Skeletal muscle tissue (tissue), 4 donors: ENCODE data around the gene SP140. TPM values are rescaled to one million over a fixed set of nuclear protein-coding genes. Genes with fewer than 3 reads are reported as not detected.
"Not testable (repeated sequence)": the region's sequence is repeated elsewhere in the genome, so short reads cannot be mapped to it uniquely, and the experiment has no call there.

Source experiments
- H3K27ac ChIP-seq: one replicate; pipeline ENCODE4 v1.7.0; 2013; ENCODE audit warnings: mild to moderate bottlenecking, low read depth, low read length, inconsistent platforms
- H3K27me3 ChIP-seq, 3 donors: one replicate each; pipeline ENCODE4 v1.7.0; 2013; ENCODE audit warnings: low read length in 3 of 3; ENCODE audit not compliant: control insufficient read depth in 3 of 3, insufficient read depth in 3 of 3
- H3K36me3 ChIP-seq, 3 donors: one replicate each; pipeline ENCODE4 v1.7.0; 2013; ENCODE audit warnings: low read length in 3 of 3; ENCODE audit not compliant: control insufficient read depth in 3 of 3, insufficient read depth in 3 of 3
- H3K4me1 ChIP-seq, 3 donors: one replicate each; pipeline ENCODE4 v1.7.0; 2013; ENCODE audit warnings: low read length in 3 of 3, mild to moderate bottlenecking in 3 of 3; ENCODE audit not compliant: control insufficient read depth in 3 of 3, insufficient read depth in 3 of 3
- H3K4me3 ChIP-seq, 3 donors: one replicate each; pipeline ENCODE4 v1.7.0; 2013; ENCODE audit warnings: low read length in 3 of 3
- H3K9ac ChIP-seq, 3 donors: one replicate each; pipeline ENCODE4 v1.7.0; 2013; ENCODE audit warnings: low read length in 3 of 3, mild to moderate bottlenecking in 3 of 3, moderate library complexity in 2 of 3, low read depth in 1 of 3
- H3K9me3 ChIP-seq, 3 donors: one replicate each; pipeline ENCODE4 v1.7.0; 2013; ENCODE audit warnings: low read length in 3 of 3; ENCODE audit not compliant: control insufficient read depth in 3 of 3
- total RNA-seq: library from RNA; depleted of rRNA; stranded (reverse); fragments of >200 nt; gene quantifications from one replicate; pipeline ENCODE4 v1.2.3, GENCODE V29; 2014
- donor health status: Osteomylitis.

SP140 gene
- total RNA-seq, 1 donor from 2014 or later, result 0.52 TPM

GRCh38 chr2:230222829-230223228, 2.7 kb upstream of the SP140 start:
- not testable (repeated sequence) for H3K27me3 ChIP-seq

GRCh38 chr2:230224458-230224857, 1.1 kb upstream of the SP140 start:
- H3K27me3 ChIP-seq, result no peaks in the 10 kb centered on the region
- H3K9ac ChIP-seq, result no peak overlapping the region
- H3K4me1 ChIP-seq, result peaks cover 4 to 6% (median 5%) of the 10 kb centered on the region in 3 donors
- H3K4me3 ChIP-seq, result no peak overlapping the region
- no peaks in the 10 kb centered on the region for H3K9me3 ChIP-seq
- no peaks in the 10 kb centered on the region for H3K36me3 ChIP-seq
- no peak overlapping the region for H3K27ac ChIP-seq

More at GRCh38 chr2:230222829-230223228, 2.7 kb upstream of the SP140 start:
- H3K4me1 ChIP-seq, H3K27ac ChIP-seq, H3K36me3 ChIP-seq, H3K4me3 ChIP-seq, H3K9me3 ChIP-seq, H3K9ac ChIP-seq: not testable (repeated sequence)

- H3K27me3 ChIP-seq, result no peaks in the 10 kb centered on the region
- H3K4me3 ChIP-seq, result no peak overlapping the region
- H3K27ac ChIP-seq, result no peak overlapping the region
- peaks cover 0 to 2% (median 0%) of the 10 kb centered on the region in 3 donors for H3K9me3 ChIP-seq
- H3K36me3 ChIP-seq, result no peaks in the 10 kb centered on the region
- no peak overlapping the region for H3K9ac ChIP-seq
- H3K4me1 ChIP-seq, result no peaks in the 10 kb centered on the region
These were observed 565 bp downstream of the SP140 start for GRCh38 chr2:230226051-230226551.

- Histone ChIP-seq H3K4me3 (no peak overlapping the region), H3K36me3 (no peaks in the 10 kb centered on the region), H3K9ac (no peak overlapping the region), H3K27me3 (no peaks in the 10 kb centered on the region), H3K4me1 (no peaks in the 10 kb centered on the region), H3K27ac (no peak overlapping the region), H3K9me3 (peaks cover 0 to 4% (median 0%) of the 10 kb centered on the region in 3 donors)
These were observed 1.7 kb downstream of the SP140 start for GRCh38 chr2:230227216-230227615.

GRCh38 chr2:230230087-230230486, 4.6 kb downstream of the SP140 start:
- Histone ChIP-seq H3K9ac (no peak overlapping the region), H3K9me3 (peaks cover 0 to 4% (median 0%) of the 10 kb centered on the region in 3 donors), H3K4me3 (no peak overlapping the region), H3K4me1 (no peaks in the 10 kb centered on the region), H3K27me3 (peaks cover 0 to 2% (median 0%) of the 10 kb centered on the region in 3 donors), H3K27ac (no peak overlapping the region), H3K36me3 (no peaks in the 10 kb centered on the region)

- H3K36me3 ChIP-seq, result no peaks in the 10 kb centered on the region
- no peak overlapping the region for H3K9ac ChIP-seq
- H3K4me3 ChIP-seq, result no peak overlapping the region
- no peaks in the 10 kb centered on the region for H3K4me1 ChIP-seq
- peaks cover 0 to 4% (median 0%) of the 10 kb centered on the region in 3 donors for H3K9me3 ChIP-seq
- H3K27me3 ChIP-seq, result peaks cover 0 to 2% (median 0%) of the 10 kb centered on the region in 3 donors
- no peak overlapping the region for H3K27ac ChIP-seq
These were observed 5.1 kb downstream of the SP140 start for GRCh38 chr2:230230496-230231200.

GRCh38 chr2:230231251-230231650, 5.7 kb downstream of the SP140 start:
- H3K27ac ChIP-seq, result no peak overlapping the region
- peaks cover 0 to 2% (median 0%) of the 10 kb centered on the region in 3 donors for H3K27me3 ChIP-seq
- no peak overlapping the region for H3K9ac ChIP-seq
- peaks cover 0 to 4% (median 0%) of the 10 kb centered on the region in 3 donors for H3K9me3 ChIP-seq
- H3K36me3 ChIP-seq, result no peaks in the 10 kb centered on the region
- no peaks in the 10 kb centered on the region for H3K4me1 ChIP-seq
- H3K4me3 ChIP-seq, result no peak overlapping the region

GRCh38 chr2:230234122-230234722, 8.7 kb downstream of the SP140 start:
- no peak overlapping the region for H3K4me3 ChIP-seq
- peaks cover 0 to 2% (median 0%) of the 10 kb centered on the region in 3 donors for H3K27me3 ChIP-seq
- H3K4me1 ChIP-seq, result no peaks in the 10 kb centered on the region
- H3K9me3 ChIP-seq, result peaks cover 0 to 4% (median 0%) of the 10 kb centered on the region in 3 donors
- H3K36me3 ChIP-seq, result no peaks in the 10 kb centered on the region
- H3K9ac ChIP-seq, result no peak overlapping the region
- H3K27ac ChIP-seq, result no peak overlapping the region

- no peaks in the 10 kb centered on the region for H3K4me1 ChIP-seq
- H3K27me3 ChIP-seq, result peaks cover 0 to 2% (median 0%) of the 10 kb centered on the region in 3 donors
- H3K36me3 ChIP-seq, result no peaks in the 10 kb centered on the region
- peaks cover 0 to 4% (median 0%) of the 10 kb centered on the region in 3 donors for H3K9me3 ChIP-seq
- no peak overlapping the region for H3K9ac ChIP-seq
- H3K4me3 ChIP-seq, result no peak overlapping the region
- no peak overlapping the region for H3K27ac ChIP-seq
These were observed 9.3 kb downstream of the SP140 start for GRCh38 chr2:230234845-230235244.

GRCh38 chr2:230244211-230244610, 18.7 kb downstream of the SP140 start:
- H3K36me3 ChIP-seq, result no peaks in the 10 kb centered on the region
- H3K9me3 ChIP-seq, result peaks cover 0 to 4% (median 0%) of the 10 kb centered on the region in 3 donors
- H3K27me3 ChIP-seq, result no peaks in the 10 kb centered on the region
- no peak overlapping the region for H3K27ac ChIP-seq
- H3K4me1 ChIP-seq, result no peaks in the 10 kb centered on the region
- H3K9ac ChIP-seq, result no peak overlapping the region
- H3K4me3 ChIP-seq, result no peak overlapping the region
